NB4 (cell line): ENCODE measurements around the gene ZNF70.

Experiments
- POLR2A ChIP-seq: IDR thresholded peaks from 2 replicates; pipeline ENCODE4 v1.6.1; 2011; ENCODE audit warnings: mild to moderate bottlenecking; ENCODE audit not compliant: insufficient read length; ENCODE audit errors: extremely low read depth
- TF ChIP-seq, protein P1 (sequence below): IDR thresholded peaks from one replicate; pipeline ENCODE4 v1.5.1; 2012; ENCODE audit warnings: low read depth, low read length

DNA sequence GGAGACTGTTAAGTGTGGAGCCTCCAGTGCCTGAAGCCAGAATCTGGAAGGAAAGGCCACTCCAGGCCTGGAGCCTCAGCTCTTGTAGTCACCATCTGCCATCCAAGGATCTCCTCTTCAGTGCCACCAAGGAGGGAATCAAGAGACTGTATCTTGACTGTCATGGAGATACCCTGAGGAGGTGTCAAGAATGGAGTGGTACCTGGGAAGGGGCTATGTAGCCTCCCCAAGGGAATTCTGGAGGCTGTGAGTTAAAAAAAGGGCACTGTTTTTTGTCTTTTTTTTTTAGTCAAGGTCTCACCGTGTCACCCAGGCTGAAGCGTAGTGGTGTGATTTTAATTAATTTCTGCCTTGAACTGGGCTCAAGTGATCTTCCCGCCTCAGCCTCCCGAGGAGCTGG lies 8.7 kb upstream of the ZNF70 start:
- TF ChIP-seq, protein P1, sequence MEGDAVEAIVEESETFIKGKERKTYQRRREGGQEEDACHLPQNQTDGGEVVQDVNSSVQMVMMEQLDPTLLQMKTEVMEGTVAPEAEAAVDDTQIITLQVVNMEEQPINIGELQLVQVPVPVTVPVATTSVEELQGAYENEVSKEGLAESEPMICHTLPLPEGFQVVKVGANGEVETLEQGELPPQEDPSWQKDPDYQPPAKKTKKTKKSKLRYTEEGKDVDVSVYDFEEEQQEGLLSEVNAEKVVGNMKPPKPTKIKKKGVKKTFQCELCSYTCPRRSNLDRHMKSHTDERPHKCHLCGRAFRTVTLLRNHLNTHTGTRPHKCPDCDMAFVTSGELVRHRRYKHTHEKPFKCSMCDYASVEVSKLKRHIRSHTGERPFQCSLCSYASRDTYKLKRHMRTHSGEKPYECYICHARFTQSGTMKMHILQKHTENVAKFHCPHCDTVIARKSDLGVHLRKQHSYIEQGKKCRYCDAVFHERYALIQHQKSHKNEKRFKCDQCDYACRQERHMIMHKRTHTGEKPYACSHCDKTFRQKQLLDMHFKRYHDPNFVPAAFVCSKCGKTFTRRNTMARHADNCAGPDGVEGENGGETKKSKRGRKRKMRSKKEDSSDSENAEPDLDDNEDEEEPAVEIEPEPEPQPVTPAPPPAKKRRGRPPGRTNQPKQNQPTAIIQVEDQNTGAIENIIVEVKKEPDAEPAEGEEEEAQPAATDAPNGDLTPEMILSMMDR, result no peak
- TF ChIP-seq POLR2A, result no peak
